Left forelimb (tissue), 1 donor: ENCODE results near the gene SSTR5.
"Not testable (repeated sequence)": the region's sequence is repeated elsewhere in the genome, so short reads cannot be mapped to it uniquely, and the experiment has no call there.

Experiments
- DNase-seq: peaks from one replicate; pipeline ENCODE4 v3.0.0-alpha.2; 2018; ENCODE audit warnings: low spot score

The SSTR5 gene

DNA sequence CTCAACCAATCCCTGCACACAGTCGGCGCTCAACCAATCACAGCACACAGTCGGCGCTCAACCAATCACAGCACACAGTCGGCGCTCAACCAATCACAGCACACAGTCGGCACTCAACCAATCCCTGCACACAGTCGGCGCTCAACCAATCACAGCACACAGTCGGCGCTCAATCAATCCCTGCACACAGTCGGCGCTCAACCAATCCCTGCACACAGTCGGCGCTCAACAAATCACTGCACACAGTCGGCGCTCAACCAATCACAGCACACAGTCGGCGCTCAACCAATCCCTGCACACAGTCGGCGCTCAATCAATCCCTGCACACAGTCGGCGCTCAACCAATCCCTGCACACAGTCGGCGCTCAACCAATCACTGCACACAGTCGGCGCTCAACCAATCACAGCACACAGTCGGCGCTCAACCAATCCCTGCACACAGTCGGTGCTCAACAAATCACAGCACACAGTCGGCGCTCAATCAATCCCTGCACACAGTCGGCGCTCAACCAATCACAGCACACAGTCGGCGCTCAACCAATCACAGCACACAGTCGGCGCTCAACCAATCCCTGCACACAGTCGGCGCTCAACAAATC is 20.2 kb downstream of the SSTR5 start:
- not testable (repeated sequence) for DNase-seq

DNA sequence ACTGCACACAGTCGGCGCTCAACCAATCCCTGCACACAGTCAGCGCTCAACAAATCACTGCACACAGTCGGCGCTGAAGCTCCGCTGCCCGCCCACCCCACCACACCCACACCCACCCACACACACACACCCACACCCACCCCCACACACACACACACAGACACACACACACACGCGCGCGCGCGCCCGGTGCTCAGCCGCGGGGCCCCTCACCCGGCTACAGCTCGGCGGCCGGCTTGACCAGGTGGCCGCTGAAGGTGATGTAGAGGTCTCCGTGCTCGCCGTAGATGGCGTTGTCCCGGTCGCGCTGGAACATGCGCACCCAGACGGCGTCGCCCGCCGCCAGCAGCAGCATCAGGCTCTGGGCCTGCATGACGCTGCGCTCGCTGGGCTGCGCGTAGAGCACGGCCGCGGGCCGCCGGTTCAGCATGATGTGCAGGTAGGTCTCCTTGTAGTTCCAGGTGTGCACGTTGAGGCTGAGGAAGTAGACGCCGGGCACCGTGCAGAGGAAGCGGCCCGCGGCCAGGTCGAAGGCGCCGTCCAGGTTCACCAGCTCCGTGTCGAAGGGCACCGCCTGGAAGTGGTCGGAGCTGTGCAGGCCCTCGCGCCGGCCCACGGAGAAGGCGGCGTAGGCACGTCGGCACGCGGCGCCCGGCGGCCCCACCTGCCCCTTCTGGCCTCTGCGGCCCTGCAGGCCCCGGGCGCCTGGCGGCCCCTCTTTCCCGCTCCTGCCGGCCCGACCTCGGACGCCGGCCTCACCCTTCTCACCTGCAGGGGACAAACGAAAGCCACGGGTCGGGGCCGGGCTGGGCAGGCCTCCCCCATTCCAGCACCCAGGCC is 21.0 kb downstream of the SSTR5 start:
- DNase-seq: no peak

DNA sequence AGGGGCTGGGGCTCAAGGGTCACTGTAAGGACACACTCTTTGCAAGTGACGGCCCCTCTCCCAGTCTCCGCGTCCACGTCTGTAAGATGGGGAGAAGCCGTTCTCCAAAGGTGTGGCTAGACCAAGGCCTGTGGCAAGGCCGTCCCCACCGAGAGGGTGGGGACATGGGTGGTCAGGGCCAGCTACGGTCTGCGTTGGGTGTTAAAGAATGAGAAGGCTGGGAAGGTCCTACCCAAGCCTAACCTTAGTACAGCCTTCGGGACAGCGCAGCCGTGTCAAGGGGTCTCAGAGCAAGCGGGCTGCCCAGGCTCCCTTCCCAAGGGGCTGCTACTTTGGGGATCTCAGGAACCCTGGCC is 21.6 kb downstream of the SSTR5 start:
- no peak for DNase-seq

DNA sequence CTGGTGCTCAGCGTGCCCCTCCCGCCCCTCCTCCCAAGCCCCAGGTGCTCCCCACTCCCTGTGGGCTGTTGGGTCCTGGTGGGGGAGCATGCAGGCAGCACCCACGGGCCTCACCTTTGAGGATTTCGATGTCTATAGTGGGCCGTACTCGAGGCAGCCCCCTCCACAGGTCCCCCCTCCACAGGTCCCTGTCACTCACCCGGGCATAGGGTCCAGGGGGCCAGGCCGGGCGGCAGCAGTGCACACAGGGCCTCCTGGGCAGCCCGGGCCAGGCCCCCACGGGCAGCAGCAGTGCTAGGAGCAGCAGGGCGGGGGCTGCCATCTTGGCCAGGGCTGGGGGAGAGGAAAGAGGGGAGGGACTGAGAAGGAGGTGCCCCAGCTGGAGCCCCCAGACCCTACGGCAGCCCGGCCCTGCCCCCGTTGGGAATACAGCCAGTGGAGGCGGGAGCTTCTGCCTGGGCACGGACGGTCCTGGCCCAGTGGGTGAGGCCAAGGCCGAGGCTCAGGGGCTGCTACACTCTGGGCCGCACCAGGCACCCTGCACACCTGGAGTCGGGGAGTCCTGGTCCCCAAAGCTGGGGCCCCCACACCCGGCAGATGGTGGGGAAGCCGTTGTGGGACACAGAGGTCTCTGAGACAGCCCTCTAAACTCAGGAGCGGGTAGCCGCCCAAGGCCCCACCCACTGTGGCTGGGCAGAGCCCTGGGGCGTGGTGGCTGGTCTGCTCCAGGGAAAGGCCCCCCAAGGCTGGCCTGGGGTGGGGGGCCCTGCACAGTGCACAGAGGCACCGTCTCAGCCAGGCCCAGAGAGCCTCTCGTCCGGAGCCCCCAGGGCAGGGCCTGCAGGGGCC is 22.3 kb downstream of the SSTR5 start:
- no peak for DNase-seq

DNA sequence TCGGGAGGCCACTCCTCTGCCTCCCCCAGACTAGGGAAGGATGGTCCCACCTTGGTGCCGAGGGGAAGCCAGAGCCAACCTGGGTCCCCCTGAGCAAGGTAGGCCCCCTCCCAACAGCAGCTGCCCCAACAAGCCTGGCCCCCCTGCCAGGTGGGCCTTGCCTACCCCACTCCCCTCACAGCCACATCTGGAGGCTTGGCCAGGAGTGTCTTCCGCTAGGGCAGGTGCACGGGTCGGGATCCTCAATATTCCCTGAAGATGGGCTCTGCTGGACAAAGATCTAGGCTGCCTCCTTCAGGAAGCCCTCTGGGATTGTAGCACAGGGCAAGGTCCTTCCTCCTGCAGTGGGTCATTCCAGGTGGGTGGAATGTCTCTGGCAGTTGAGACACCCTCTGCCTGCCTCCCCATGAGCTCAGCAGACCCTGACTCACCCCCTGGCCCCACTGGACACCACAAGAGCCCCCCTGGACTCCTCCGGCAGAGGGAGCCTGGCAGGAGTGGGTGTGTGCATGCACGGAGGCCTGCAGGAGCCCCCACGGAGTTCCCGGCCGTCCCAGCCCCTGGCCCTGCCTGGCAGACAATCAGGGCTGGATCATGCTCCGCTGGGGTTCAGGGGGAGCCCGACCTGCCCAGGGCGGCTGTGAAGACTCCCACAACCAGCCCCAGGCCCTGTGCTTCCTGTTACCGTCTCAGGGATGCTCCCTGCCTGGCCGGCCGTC is 23.1 kb downstream of the SSTR5 start:
- DNase-seq: no peak

DNA sequence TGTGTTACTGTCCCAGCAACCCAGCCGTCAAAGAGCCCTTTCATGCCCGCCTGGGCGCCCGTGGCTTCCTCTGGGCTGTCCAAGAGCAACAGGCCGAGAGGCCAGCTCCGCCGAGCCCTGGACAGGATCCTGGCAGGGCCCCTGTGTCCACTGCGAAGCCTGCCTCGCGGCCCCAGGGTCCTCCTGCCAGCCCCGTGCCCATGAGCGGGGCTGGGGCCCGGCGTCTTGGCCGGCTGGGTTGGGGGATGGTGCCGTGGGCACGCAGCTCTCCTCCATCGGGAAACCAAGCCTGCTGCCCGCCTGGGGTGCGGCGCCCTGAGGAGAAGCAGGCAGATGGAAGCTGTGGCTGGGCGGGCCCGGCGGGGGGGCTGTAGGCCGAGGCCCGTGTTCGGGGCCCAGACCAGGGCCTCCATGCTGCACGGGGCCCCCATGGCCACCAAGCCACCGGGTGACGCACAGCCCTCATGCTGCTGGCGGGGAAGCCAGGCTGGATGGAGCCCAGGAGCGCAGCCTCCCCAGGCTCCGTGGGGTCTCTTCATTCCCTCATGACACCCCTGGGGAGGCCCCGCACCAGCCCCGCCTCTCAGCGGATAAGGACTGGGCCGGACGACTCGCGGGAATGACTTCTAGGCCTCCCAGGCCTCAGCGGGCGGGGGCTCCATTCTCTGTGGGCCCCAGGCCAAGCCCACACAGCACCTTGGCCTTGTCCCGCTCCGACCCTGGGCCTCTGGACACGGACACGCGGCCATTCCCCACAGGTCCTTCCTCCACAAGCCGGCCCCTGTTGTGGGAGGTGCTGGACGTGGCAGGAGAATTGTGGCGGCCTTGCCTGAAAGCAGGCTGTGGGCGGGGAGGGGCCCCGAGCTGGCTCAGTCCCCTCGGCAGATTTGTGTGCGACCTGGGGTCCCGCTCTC is 23.9 kb downstream of the SSTR5 start, which contains the start of gene C1QTNF8:
TSS of gene C1QTNF8 (minus strand) at position 76 of the 914 bp plus-strand sequence. CDS start 1,322 bp downstream, outside the sequence.
- DNase-seq: no peak

DNA sequence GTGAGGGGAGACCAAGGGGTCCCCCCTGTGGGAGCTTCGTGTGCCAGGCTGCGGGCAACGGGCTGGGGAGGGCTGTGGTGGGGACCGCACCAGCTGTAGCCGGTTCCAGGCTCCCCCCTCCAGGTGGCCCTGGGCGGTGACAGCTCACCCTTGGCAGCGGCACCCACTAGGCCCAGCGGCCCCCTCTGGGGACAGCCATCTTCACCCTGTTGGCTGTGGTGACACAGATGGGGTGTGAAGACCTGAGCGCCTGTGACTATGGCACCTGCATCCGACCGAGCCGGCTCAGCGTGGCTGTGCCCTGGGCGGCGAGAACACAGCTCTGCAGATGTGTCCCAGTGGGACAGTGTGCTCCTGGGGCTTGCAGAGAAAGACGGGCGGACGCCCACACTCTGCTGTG is 24.6 kb downstream of the SSTR5 start:
- no peak for DNase-seq

DNA sequence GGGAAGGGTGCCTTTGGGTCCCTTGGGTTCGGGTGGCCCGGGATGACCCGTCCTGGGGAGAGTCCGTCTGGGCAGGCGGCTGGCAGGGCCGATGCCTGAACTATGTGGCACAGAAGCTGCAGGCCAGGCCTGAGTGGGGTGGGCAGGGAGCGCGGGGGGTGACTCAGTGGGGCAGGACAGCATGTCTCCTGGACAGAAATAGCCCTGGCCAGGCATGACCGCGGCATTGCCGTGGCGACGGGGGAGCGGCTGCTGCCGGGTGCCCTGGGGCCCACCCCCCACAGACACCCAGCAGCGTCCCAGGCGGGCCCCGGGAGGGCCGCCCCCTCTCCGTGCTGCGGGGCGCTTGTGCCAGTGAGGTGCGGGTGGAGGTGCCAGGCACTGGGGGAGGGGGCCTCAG is 25.3 kb downstream of the SSTR5 start:
- DNase-seq: no peak

DNA sequence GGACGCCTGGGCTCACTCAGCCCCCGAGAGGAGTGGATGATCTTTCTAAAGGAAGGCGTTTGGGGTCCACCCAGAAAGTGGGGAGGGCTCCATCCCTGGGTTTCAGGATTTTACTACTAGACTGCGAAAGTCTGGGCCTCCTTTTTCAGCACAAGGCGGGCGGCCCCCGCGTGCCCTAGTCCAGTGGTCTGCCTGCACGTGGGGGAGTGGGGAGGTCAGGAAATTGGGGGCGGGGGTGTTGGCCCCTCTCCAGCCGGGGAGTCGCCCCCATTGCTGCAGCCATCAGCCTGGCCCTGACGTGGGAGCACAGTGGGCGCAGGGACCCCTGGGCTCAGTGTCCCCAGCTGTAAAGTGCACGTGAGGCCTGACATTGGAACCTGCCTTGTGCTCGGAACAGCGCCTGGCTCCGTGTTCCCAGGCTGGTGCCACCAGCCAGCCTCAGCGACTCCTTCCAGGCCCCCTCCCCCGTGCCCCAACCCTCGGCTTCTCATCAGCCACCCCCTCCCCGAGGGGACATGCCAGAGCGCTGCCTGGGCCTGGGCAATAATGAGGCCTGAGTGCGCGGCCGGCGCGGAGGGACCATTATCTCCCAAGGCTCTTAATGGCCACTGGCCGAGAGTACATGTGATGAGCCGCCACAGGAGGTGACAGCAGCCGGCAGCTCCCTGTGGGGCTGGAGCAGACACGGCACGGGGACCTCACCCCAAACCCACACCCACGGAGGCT is 25.9 kb downstream of the SSTR5 start:
- DNase-seq: no peak

DNA sequence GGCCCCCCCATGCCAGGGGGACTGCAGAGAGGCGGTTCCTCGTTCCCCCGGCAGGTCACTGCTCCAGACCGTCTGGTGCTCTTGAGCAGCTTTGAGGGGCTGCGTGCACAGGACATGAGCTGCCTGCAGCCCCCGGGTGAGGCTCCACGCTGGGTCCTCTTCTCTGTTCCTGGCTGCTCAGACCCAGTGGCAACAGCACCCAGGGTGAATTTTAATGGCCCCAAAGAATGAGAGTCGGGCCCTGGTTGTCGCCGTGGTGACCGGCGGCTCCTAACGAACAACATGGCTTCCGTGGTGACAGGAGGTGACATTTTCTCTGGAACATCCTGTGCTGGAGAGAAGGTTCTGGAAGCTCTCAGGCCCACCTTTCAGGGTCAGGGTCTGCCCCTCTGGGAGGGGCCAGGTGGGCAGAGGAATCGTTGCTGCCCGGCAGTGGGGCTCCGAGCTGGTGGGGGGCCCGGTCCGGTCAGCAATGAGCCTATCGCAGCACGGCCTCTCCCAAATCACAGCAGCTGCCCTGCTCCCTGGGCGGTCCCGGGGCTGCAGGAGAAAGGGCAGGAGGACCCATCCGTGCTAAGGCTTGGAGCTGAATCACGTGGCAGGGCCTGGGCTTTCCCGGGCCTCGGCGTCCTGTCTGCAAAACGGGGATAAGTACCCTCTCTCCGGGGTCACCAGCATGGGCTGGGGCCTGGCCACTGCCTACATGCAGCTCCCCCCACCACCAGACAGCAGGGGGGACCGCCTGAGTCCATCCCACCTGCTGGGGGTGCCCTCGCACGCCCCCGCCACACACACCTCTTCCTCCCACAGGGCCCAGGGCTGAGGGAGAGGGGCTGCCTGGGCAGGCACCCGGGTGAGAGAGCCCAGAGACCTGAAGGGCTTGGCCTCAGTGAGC is 26.9 kb downstream of the SSTR5 start:
- DNase-seq: no peak

DNA sequence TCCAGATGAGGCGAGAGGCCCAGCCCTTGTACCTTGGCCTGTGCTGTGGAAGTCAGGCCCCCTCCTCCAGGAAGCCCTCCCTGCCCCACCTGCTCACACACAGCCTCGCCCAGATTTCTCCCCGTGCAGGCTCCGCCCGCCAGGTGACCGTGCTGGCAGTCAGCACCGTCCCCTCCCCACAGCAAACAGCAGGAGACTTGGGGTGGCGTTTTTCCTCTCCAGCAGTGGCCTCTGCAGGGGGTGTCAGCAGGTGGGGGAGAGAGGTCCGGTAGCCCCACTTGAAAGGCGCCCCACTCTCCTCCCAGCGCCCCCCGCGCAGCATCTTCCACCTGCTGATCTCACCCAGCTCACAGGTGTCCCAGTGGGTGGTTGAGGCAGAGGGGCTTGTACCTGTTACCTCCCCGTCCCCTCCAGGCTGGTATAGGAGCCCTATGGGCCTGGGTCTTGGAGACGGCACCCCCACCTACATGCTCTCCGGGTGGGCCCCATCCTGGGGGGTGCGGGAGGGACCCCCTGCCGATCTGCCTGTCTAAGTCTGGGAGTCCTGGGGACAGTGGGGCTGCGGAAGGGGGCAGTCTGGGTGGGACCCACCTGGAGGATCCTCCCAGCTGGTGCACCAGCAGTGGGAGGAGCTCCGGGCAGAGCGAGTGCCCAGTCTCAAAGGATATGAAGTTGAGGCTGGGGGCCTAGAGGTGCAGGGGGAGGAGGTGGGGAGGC is 27.7 kb downstream of the SSTR5 start:
- no peak for DNase-seq

DNA sequence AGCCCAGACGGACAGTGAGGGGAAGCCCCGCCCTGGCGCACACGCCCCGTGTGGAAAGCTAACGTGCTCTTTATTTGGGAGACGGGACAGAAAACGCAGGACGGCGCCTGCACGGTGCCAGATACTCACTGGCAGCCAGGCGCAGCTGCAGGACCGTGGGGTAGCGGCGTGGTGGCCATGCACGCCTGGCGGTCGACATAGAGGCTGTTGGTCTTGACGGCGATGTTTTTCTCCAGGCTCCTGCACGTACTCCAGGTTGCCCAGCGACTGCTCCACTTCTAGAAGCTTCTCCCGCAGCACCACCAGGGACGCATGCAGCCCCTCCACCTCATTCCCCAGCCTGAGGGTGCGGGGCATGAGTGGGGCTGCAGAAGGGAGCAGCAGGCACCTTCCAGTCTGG is 28.6 kb downstream of the SSTR5 start:
- DNase-seq: no peak

DNA sequence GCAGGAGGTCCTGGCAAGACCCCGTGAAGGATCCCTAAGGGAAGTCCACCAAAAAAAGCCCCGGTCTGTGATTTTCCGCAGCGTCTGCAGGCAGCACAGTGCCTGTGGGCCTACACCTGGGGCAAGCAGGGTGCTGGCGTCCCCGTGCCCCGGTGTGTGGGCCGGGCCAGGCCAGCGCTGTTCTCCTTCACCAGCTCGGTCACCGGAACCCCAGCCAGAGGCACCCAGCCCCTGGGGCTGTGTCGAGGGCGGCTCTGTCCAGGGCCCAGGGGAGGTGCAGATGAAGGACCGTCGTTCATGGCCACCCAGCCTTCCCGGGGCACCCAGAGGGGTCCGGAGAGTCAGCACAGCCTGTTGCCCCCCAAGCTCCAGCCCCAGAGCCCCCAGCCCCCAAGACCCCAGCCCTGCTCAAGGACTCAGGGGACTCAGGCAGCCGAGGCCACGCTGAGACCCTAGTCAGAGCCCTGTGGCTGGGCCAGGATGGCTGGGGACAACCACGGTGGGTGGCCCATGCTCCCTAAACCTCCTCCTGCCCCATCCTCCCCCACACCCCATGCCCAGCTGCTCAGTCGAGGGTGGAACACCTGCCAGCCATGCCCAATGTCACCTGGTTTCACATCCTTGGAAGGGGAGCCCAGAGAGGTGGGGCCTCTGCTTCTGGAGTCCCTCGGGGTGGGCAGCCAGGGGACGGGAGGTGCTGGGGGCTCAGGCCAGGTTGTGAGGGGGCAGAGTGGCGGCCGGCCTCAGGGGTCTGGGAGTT is 29.2 kb downstream of the SSTR5 start:
- no peak for DNase-seq

DNA sequence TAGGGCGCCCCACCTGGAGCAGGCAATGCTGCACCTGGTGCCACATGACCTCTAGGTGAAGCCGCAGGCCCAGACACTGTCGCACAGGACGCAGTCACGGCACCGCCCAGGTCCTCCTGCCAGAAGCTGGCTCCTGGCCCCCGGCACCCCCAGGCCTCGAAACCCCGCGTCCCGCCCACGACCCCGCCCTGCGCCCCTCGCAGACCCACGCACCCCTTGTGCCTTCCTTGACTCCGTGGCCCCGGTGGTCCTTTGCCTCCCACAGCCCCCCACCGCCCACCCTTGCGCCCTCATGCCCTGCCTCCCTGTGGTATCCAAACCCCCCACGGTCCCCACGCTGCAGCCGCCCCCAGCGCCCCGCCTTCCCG is 29.8 kb downstream of the SSTR5 start:
- DNase-seq: no peak

DNA sequence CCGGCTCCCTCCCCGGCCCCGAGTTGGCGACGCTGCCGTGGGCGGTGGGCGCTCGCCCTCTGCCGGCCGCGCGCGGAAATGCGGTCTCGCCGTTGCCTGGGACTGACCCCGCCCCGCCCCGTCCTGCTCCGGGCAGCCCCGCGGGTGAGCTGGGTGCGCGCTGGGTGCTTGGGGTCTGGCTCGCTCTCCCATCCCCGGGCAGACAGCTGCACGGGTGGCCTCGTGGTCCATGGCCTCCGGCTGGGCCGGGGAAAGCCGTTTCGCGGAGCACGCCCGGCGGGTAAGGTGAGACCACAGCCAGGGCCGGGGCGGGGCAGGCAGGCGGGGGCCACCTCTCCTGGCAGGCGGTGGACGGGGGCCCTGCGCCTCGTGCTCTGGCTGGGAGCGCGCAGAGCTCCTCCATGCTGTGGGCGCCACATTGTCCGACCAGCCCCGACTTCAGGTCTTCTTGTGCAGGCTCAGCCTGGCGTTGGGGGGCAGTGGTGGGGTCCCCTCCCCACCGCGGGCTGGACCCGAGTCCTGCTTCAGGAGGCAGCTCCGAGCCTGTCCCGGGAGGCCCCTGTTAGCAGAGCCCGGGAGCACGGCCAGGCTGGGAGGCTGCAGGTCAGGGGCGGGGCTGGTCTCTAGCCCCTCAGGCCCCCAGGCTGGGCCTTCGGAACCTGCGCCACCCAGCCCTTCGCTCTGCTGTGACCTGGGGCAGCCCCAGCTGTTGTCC is 30.5 kb downstream of the SSTR5 start:
- DNase-seq: peak; percentile 86

DNA sequence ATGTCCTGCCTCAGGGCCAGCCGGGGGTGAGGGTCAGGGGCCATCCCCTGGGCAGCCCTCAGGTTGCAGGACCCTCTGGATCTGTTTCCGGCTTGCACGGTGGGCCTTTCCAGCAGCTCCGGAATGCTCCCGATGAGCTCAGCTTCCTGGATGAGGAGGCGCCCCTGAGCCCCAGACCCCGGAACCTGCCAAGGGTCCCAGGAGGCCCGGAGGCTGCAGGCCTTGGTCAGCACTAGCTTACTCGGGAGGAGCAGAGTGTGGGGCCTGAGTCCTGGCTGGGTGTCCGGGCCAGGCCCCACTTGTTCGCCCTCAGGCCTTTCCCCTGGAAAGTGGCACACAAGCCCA is 31.1 kb downstream of the SSTR5 start:
- no peak for DNase-seq

DNA sequence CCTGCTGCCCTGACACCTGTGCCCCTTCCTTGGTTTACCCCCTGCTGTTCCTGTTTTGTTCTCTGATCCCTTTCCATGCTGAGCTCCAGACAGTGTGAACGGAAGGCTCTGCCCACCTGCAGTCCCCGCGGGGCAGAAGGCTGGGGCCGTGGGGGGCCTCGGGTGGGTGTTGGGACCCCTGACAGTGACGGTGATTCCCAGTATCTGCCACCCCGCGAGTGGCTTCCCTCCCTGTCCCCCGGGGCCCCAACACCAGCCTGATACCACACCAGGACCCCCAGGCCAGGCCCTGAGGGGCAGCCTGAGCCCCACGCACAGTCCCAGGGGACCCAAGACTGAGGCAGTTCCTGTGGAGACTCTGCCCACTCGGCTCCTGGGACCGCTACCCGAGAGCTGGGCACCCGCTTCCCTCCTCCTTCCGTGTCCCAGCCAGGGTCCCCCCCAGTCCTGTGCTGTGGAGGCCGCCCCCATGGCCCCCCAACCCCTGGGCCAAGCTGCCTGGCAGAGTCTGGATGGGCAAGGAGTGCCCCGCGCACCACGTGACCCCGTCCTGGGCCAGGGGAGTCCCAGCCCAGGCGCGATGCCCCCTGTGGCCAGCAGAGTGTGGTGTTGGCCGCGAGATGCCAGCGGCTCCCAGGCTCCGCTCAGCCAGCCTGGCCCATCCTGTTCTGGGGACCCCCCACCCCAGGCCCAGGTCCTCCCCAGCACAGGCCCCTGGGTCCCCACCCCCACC is 33.5 kb downstream of the SSTR5 start:
- peak; percentile 78 for DNase-seq
